IMR-90 (cell line): ENCODE data around the gene NOL4L. TPM values are rescaled to one million over a fixed set of nuclear protein-coding genes. Genes with fewer than 3 reads are reported as not detected.

ENCODE experiments used
- ATAC-seq: fragments of 200-7000 bp; cut with Tn5 transposase; 2 replicates; pipeline ENCODE4 v1.9.1; 2020; ENCODE audit warnings: low read depth, mild to moderate bottlenecking, moderate library complexity
- BruUV-seq: library from RNA; stranded (reverse); fragments of 400-500 nt; replicated peaks from 2 replicates; lab custom pipeline; 2021; lab: Mats Ljungman, UMichigan
- CTCF ChIA-PET: fragments of 300-600 bp; formaldehyde crosslinking; extraction: SDS; loops from one replicate; lab custom pipeline; 2021; ENCODE audit warnings: antibody characterized with exemption; lab: Yijun Ruan, JAX
- POLR2A ChIA-PET: fragments of 300-600 bp; sonication (Branson Sonifier 250); formaldehyde crosslinking; loops from one replicate; lab custom pipeline; 2022; ENCODE audit warnings: antibody characterized with exemption; ENCODE audit not compliant: unreplicated experiment; lab: Charles Lee
- DNase-seq: peaks from one replicate; pipeline ENCODE4 v3.0.0; 2013
- H2AFZ ChIP-seq: replicated peaks from 2 replicates; pipeline ENCODE3; 2013; ENCODE audit warnings: low read length, mild to moderate bottlenecking; ENCODE audit not compliant: poor library complexity
- H2AK5ac ChIP-seq: 2 replicates; pipeline ENCODE4 v1.6.1; 2013; ENCODE audit warnings: low read depth, low read length, inconsistent platforms
- H2AK9ac ChIP-seq: replicated peaks from 2 replicates; pipeline ENCODE3; 2013; ENCODE audit warnings: mild to moderate bottlenecking, low read depth, low read length, moderate library complexity; ENCODE audit not compliant: poor library complexity
- H2BK120ac ChIP-seq: 2 replicates; pipeline ENCODE4 v1.6.1; 2013; ENCODE audit warnings: low read depth, low read length, inconsistent platforms
- H2BK15ac ChIP-seq: 3 replicates; pipeline ENCODE4 v1.6.1; 2013; ENCODE audit warnings: low read depth, low read length, inconsistent platforms
- H2BK20ac ChIP-seq: 2 replicates; pipeline ENCODE4 v1.6.1; 2013; ENCODE audit warnings: low read depth, mild to moderate bottlenecking, inconsistent platforms, low read length, moderate library complexity
- H2BK5ac ChIP-seq: 2 replicates; pipeline ENCODE4 v1.6.1; 2013; ENCODE audit warnings: mild to moderate bottlenecking, low read depth, low read length, inconsistent platforms; ENCODE audit not compliant: poor library complexity, severe bottlenecking
- H3K14ac ChIP-seq: replicated peaks from 2 replicates; pipeline ENCODE4 v1.6.1; 2013; ENCODE audit warnings: low read depth, low read length, inconsistent platforms
- H3K18ac ChIP-seq: 2 replicates; pipeline ENCODE4 v1.6.1; 2013; ENCODE audit warnings: low read depth, low read length, control low read depth
- H3K23ac ChIP-seq: 2 replicates; pipeline ENCODE4 v1.6.1; 2013; ENCODE audit warnings: low read depth, low read length, inconsistent platforms
- H3K27ac ChIP-seq: 2 replicates; pipeline ENCODE4 v1.5.1; 2013; ENCODE audit warnings: mild to moderate bottlenecking, control low read depth, low read length; ENCODE audit not compliant: insufficient read depth
- H3K27me3 ChIP-seq: 2 replicates; pipeline ENCODE4 v1.6.1; 2013; ENCODE audit warnings: low read length; ENCODE audit not compliant: control insufficient read depth, insufficient read depth
- H3K36me3 ChIP-seq: 2 replicates; pipeline ENCODE4 v1.6.1; 2013; ENCODE audit warnings: low read length, mixed read lengths; ENCODE audit not compliant: control insufficient read depth, insufficient read depth
- H3K4ac ChIP-seq: 2 replicates; pipeline ENCODE4 v1.6.1; 2013; ENCODE audit warnings: low read depth, low read length, inconsistent platforms
- H3K4me1 ChIP-seq: 2 replicates; pipeline ENCODE4 v1.6.1; 2013; ENCODE audit warnings: low read length, mixed read lengths; ENCODE audit not compliant: control insufficient read depth, insufficient read depth
- H3K4me2 ChIP-seq: 2 replicates; pipeline ENCODE4 v1.6.1; 2013; ENCODE audit warnings: low read depth, mild to moderate bottlenecking, control low read depth, low read length, moderate library complexity
- H3K4me3 ChIP-seq: 2 replicates; pipeline ENCODE4 v1.5.1; 2013; ENCODE audit warnings: low read depth, mild to moderate bottlenecking, control low read depth, low read length, moderate library complexity; ENCODE audit not compliant: insufficient read depth
- H3K56ac ChIP-seq: 2 replicates; pipeline ENCODE4 v1.6.1; 2013; ENCODE audit warnings: low read length, inconsistent platforms; ENCODE audit not compliant: insufficient read depth; ENCODE audit errors: extremely low read depth
- H3K79me1 ChIP-seq, 2 experiments: 2 replicates each; pipeline ENCODE4 v1.6.1; 2013; ENCODE audit warnings: low read length in 2 of 2, inconsistent platforms in 1 of 2, low read depth in 1 of 2
- H3K9ac ChIP-seq: 2 replicates; pipeline ENCODE4 v1.6.1; 2013; ENCODE audit warnings: low read depth, low read length, control low read depth
- H3K9me1 ChIP-seq: 2 replicates; pipeline ENCODE4 v1.6.1; 2013; ENCODE audit warnings: low read length, inconsistent platforms; ENCODE audit not compliant: insufficient read depth
- H3K9me3 ChIP-seq: 2 replicates; pipeline ENCODE4 v1.6.1; 2013; ENCODE audit warnings: low read length; ENCODE audit not compliant: control insufficient read depth, insufficient read depth
- H4K20me1 ChIP-seq: 2 replicates; pipeline ENCODE4 v1.6.1; 2013; ENCODE audit warnings: low read length, inconsistent platforms; ENCODE audit not compliant: insufficient read depth
- H4K5ac ChIP-seq: 2 replicates; pipeline ENCODE4 v1.6.1; 2013; ENCODE audit warnings: mild to moderate bottlenecking, low read depth, low read length, control low read depth
- H4K8ac ChIP-seq, 2 experiments: 2 replicates each; pipeline ENCODE4 v1.6.1; 2013; ENCODE audit warnings: low read depth in 2 of 2, low read length in 2 of 2, control low read depth in 1 of 2, inconsistent platforms in 1 of 2
- H4K91ac ChIP-seq: 2 replicates; pipeline ENCODE4 v1.6.1; 2013; ENCODE audit warnings: low read depth, low read length, inconsistent platforms; ENCODE audit not compliant: insufficient read depth
- BHLHE40 ChIP-seq: fragments of 150-350 bp; IDR thresholded peaks from 2 replicates; pipeline ENCODE4 v1.6.1; 2016; ENCODE audit warnings: mild to moderate bottlenecking, low read depth, low read length
- CEBPB ChIP-seq: IDR thresholded peaks from 2 replicates; pipeline ENCODE4 v1.6.1; 2012; ENCODE audit warnings: low read depth, low read length, improper control_type of control experiment
- CHD1 ChIP-seq: IDR thresholded peaks from 2 replicates; pipeline ENCODE4 v1.6.1; 2012; ENCODE audit warnings: low read depth, low read length, improper control_type of control experiment
- FOS ChIP-seq: fragments of 150-350 bp; IDR thresholded peaks from 2 replicates; pipeline ENCODE4 v1.6.1; 2016; ENCODE audit warnings: low read depth, low read length
- MAFK ChIP-seq: IDR thresholded peaks from 2 replicates; pipeline ENCODE4 v1.6.1; 2012; ENCODE audit warnings: low read depth, low read length, improper control_type of control experiment
- MAZ ChIP-seq: IDR thresholded peaks from 2 replicates; pipeline ENCODE4 v1.6.1; 2012; ENCODE audit warnings: low read depth, mild to moderate bottlenecking, low read length, improper control_type of control experiment, moderate library complexity, borderline replicate concordance
- MXI1 ChIP-seq: IDR thresholded peaks from 2 replicates; pipeline ENCODE4 v1.6.1; 2012; ENCODE audit warnings: low read depth, mild to moderate bottlenecking, low read length, moderate library complexity, borderline replicate concordance
- POLR2A ChIP-seq: IDR thresholded peaks from 2 replicates; pipeline ENCODE4 v1.6.1; 2012; ENCODE audit warnings: mild to moderate bottlenecking, low read depth, low read length
- RAD21 ChIP-seq: IDR thresholded peaks from 2 replicates; pipeline ENCODE4 v1.6.1; 2012; ENCODE audit warnings: low read length, improper control_type of control experiment
- RFX5 ChIP-seq: IDR thresholded peaks from 2 replicates; pipeline ENCODE4 v1.8.0; 2012; ENCODE audit warnings: low read depth, mild to moderate bottlenecking, low read length, moderate library complexity
- SMC3 ChIP-seq: fragments of 150-350 bp; IDR thresholded peaks from 2 replicates; pipeline ENCODE4 v1.6.1; 2016; ENCODE audit warnings: low read depth, mild to moderate bottlenecking, antibody characterized with exemption, low read length, moderate library complexity
- WGBS, 2 experiments: methylation state at CpG; one replicate each; pipeline versions ENCODE4 v1.1.5 to v1.1.7; 2013; ENCODE audit warnings: missing lambda C conversion rate in 2 of 2; ENCODE audit not compliant: insufficient read length in 1 of 2; ENCODE audit errors: extremely low coverage in 2 of 2; 5-methylcytosine and 5-hydroxymethylcytosine counted together
- dilution Hi-C: fragments of 300-500 bp; cut with HindIII; formaldehyde crosslinking; loops from one replicate; pipeline ENCODE4 v1.14.3; 2018; ENCODE audit warnings: low sequenced_read_pairs; ENCODE audit not compliant: unreplicated experiment
- in situ Hi-C: fragments of 300-500 bp; cut with MboI; formaldehyde crosslinking; loops from 3 replicates; pipeline ENCODE4 v1.14.3; 2019; ENCODE audit warnings: low sequenced_read_pairs, inconsistent platforms, mixed read lengths
- intact Hi-C: fragments of 100-400 bp; cut with micrococcal nuclease; formaldehyde crosslinking; loops from 2 replicates; pipeline ENCODE4 v1.10.0; 2022
- polyA plus RNA-seq, 3 experiments: library from polyadenylated mRNA; depleted of rRNA; stranded (reverse); fragments of >200 nt; gene quantifications; 2 replicates each; pipeline ENCODE4 v1.2.3, GENCODE V29; 2012; ENCODE audit warnings: low replicate concordance in 1 of 3
- total RNA-seq: library from RNA; depleted of rRNA; stranded (reverse); fragments of >200 nt; gene quantifications from 2 replicates; pipeline ENCODE4 v1.2.3, GENCODE V29; 2012
- TF ChIP-seq, protein P1 (sequence below): fragments of 150-350 bp; IDR thresholded peaks from 2 replicates; pipeline ENCODE4 v1.6.1; 2017; ENCODE audit warnings: mild to moderate bottlenecking, antibody characterized with exemption, low read length, low read depth
- TF ChIP-seq, protein P2 (sequence below): fragments of 150-350 bp; IDR thresholded peaks from 2 replicates; pipeline ENCODE4 v1.6.1; 2016; ENCODE audit warnings: low read depth, mild to moderate bottlenecking, low read length, moderate library complexity, borderline replicate concordance
- TF ChIP-seq, protein P3 (sequence below): conservative IDR thresholded peaks from 2 replicates; pipeline ENCODE4 v1.5.1; 2012; ENCODE audit warnings: mild to moderate bottlenecking, low read depth, low read length, improper control_type of control experiment

Gene NOL4L
- total and polyA plus RNA-seq, 2 of the 4 experiments (the other 2 are of a cell fraction): 4.7 to 13.3 TPM

DNA sequence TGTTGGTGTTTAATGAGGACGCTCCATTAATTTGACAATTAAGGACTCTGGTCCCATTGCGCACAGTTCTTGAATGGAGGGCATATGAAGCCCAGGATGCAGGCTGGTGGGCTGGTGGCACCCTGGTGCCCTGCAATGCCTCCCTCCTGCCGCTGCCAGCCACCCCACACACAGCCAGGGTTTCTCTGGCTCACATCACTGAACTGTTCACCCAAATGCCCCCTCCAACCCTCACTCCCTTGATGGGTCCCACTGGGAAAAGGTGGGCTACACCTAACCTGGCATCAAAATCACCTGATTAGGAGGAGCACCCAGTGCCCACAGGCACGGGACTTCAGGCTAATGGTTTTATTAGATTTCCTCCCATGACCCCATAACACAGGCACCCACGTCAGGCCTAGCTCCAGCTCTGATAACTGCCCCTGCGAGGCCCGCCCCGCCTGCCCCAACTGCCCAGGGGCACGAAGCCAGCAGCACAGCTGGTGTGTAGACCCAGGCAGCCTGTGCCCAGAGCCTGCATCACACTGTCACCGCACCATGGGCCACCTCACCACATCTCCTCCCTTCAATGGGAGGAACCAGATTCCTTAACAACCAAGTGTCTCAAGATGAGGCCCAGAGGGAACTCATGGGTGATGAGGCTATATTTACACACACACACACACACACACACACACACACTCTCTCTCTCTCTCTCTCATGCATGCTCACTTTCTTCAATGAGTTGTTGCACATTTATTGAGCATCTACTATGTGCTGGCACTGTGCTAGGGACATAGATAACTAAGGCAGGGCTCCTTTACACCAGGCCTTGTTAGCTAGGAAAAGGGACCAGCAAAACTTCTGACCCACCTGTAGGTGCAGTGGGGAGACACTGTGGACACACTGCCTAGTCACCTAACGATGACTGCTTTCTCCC, 107.3 kb downstream of the NOL4L start:
- Histone ChIP-seq H2AFZ (no peak overlapping the region), H4K5ac (no peak overlapping the region), H2BK15ac (0 out of 3 replicates have a peak overlapping the region, but pooled peaks have one; percentile 14), H3K18ac (no peak overlapping the region), H3K14ac (no peak overlapping the region), H4K20me1 (peaks cover 52% of the 10 kb centered on the region), H4K8ac (peak overlapping the region in 1 of 2 experiments; percentile 5; a peak in 1 of 4 replicates), H3K9me3 (no peaks in the 10 kb centered on the region), H3K79me1 (peaks cover 14 to 91% of the 10 kb centered on the region in 2 experiments; a peak in 3 of 4 replicates), H3K27me3 (no peaks in the 10 kb centered on the region), H3K27ac (no peak overlapping the region), H4K91ac (no peak overlapping the region), H3K4me2 (no peak overlapping the region), H3K9me1 (peaks cover 33% of the 10 kb centered on the region), H3K9ac (no peak overlapping the region), H2BK5ac (no peak overlapping the region), H3K4ac (peak overlapping the region; percentile 7; the same call in 1 of the 2 replicates), H3K56ac (no peak overlapping the region), H3K23ac (peak overlapping the region; percentile 95), H2BK120ac (no peak overlapping the region), H2AK9ac (peak overlapping the region; percentile 29), H2AK5ac (peak overlapping the region; percentile 94), H3K36me3 (peaks cover 4% of the 10 kb centered on the region), H2BK20ac (no peak overlapping the region), H3K4me1 (peaks cover 42% of the 10 kb centered on the region), H3K4me3 (no peak overlapping the region)
- intact Hi-C loops (no loop called here), in situ Hi-C loops (loop anchor here (25.0 kb wide), 1 partner anchor 641 kb away; the partner anchor contains the start of gene FOXS1), dilution Hi-C loops (no loop called here)
- no peak for ATAC-seq
- BruUV-seq: no TSS peak
- WGBS, 2 experiments: no CpG with 5 or more reads among the region's 11 CpGs
- POLR2A ChIA-PET: no interaction called here
- CTCF ChIA-PET: no interaction called here
- DNase-seq: no peak
- TF ChIP-seq, protein P1, sequence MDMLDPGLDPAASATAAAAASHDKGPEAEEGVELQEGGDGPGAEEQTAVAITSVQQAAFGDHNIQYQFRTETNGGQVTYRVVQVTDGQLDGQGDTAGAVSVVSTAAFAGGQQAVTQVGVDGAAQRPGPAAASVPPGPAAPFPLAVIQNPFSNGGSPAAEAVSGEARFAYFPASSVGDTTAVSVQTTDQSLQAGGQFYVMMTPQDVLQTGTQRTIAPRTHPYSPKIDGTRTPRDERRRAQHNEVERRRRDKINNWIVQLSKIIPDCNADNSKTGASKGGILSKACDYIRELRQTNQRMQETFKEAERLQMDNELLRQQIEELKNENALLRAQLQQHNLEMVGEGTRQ: no peak
- TF ChIP-seq, protein P2, sequence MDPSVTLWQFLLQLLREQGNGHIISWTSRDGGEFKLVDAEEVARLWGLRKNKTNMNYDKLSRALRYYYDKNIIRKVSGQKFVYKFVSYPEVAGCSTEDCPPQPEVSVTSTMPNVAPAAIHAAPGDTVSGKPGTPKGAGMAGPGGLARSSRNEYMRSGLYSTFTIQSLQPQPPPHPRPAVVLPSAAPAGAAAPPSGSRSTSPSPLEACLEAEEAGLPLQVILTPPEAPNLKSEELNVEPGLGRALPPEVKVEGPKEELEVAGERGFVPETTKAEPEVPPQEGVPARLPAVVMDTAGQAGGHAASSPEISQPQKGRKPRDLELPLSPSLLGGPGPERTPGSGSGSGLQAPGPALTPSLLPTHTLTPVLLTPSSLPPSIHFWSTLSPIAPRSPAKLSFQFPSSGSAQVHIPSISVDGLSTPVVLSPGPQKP: no peak
- TF ChIP-seq CHD1: no peak
- no peak for TF ChIP-seq RAD21
- TF ChIP-seq SMC3: no peak
- TF ChIP-seq POLR2A: no peak
- TF ChIP-seq FOS: no peak
- TF ChIP-seq CEBPB: no peak
- no peak for TF ChIP-seq RFX5
- TF ChIP-seq, protein P3, sequence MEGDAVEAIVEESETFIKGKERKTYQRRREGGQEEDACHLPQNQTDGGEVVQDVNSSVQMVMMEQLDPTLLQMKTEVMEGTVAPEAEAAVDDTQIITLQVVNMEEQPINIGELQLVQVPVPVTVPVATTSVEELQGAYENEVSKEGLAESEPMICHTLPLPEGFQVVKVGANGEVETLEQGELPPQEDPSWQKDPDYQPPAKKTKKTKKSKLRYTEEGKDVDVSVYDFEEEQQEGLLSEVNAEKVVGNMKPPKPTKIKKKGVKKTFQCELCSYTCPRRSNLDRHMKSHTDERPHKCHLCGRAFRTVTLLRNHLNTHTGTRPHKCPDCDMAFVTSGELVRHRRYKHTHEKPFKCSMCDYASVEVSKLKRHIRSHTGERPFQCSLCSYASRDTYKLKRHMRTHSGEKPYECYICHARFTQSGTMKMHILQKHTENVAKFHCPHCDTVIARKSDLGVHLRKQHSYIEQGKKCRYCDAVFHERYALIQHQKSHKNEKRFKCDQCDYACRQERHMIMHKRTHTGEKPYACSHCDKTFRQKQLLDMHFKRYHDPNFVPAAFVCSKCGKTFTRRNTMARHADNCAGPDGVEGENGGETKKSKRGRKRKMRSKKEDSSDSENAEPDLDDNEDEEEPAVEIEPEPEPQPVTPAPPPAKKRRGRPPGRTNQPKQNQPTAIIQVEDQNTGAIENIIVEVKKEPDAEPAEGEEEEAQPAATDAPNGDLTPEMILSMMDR: no peak
- TF ChIP-seq BHLHE40: no peak
- no peak for TF ChIP-seq MAFK
- TF ChIP-seq MAZ: no peak
- TF ChIP-seq MXI1: no peak
